Panc1 (cell line): ENCODE data around the gene DAZAP1.

ENCODE experiments used
- CTCF ChIP-seq: fragments of 450-650 bp; IDR thresholded peaks from 2 replicates; pipeline ENCODE4 v1.5.1; 2017; ENCODE audit warnings: mild to moderate bottlenecking
- POLR2AphosphoS5 ChIP-seq: IDR thresholded peaks from 2 replicates; pipeline ENCODE4 v1.6.1; 2012; ENCODE audit warnings: mild to moderate bottlenecking, low read depth, low read length, moderate library complexity

DNA sequence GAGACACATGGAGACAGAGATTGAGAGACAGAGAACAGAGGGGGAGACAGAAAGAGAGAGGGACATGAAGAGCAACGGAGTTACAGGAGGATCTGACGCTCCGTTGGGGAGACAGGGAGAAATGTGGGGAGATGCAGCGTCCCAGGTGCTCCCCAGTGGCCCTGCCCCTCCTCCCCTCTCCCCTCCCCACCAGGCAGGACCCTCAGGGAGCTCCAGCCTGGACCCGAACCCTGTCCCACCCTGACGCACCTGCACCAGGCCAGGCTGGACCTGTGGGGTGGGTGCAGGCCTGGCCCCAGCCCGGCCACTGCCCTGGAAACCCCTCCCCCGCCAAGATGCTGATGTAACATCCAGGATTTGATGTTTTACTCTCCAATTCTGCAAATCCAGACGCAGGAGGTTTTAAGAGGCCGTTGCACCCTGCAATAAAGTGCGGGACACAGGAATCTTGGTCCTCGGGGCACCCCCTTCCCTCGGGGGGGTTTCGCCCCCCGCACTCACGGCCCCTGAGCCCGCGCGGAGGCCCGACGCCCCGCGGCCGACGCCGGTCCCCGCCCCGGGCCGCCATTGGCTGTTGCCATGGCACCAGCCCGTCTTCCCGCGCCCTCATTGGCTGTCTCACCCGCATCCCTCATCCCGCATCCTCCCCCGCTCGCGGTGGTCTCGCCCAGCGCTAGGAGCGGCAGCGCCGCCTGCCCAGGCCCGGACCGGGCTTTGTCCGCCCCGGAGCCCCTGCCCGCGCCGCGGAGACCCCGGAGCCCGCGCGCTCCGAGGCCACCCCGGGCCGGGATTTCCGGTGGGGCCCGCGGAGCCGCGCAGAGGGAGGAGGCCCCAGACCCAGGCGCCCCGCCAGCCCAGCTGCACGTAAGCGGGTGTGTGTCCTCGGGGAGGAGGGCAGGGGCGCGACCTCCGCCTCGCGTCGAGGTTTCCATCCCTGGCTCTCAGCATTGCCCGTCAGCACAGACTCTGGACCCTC lies 42.4 kb downstream of the DAZAP1 start, which contains the start of gene APC2:
- TF ChIP-seq CTCF (no peak), POLR2AphosphoS5 (no peak)
